ENCODE data around the gene HSD17B10.
"Not testable (repeated sequence)": the region's sequence is repeated elsewhere in the genome, so short reads cannot be mapped to it uniquely, and the experiment has no call there.

HSD17B10 gene

DNA sequence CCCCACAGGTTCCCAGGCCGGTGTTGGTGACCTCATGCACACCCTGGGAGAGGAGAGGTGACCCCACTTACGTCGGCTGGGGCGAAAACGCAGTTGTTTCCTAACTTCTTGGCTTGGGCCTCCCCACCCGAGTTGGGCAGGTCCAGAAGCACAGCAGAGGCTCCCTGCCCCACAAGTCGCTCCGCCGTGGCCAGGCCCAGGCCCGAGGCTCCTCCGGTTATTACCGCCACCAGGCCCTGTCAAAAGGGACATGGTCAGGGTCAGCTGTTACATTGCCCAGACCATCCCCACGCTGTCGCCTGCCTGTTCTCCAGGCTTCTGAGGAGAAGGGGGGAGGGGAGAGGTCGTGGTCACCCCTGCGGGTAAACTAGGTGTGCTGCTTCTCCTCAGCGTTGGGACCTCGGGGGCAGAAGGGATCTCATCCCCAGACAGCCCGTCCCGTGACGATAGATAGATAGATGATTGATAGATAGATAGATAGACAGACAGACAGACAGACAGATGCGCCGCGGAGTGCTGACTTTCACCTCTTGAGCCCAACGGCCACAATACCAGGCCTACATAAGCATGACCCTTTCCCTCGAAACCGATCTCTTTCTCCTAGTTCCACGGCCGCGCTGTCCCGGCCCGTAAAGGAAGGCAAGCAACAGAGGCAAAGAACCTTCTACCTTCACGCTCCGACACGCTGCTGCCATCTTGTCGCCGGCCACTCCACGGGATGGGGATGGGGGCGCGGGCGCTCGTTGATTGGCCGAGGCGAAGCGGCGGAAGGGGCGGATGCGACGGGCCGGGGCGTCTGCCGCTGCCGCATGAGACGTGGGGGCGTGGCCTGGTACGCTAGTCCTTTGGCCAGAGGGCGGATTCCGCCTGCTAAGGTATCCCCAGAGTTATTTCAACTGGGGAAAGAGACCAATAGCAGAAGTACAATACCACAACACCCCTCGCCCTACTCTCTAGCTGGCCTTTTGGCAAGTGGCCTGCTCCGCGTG, at the start of gene HSD17B10:
HSD17B10 (minus strand) TSS at position 720 of the 989 bp plus-strand sequence; CDS start at position 695, 25 bp downstream.
- DNase-seq = peak; percentile 2 to 89 (median 74)

GRCh38 chrX:53483416-53483815, 49.2 kb upstream of the HSD17B10 start:
- no peak for DNase-seq

DNA sequence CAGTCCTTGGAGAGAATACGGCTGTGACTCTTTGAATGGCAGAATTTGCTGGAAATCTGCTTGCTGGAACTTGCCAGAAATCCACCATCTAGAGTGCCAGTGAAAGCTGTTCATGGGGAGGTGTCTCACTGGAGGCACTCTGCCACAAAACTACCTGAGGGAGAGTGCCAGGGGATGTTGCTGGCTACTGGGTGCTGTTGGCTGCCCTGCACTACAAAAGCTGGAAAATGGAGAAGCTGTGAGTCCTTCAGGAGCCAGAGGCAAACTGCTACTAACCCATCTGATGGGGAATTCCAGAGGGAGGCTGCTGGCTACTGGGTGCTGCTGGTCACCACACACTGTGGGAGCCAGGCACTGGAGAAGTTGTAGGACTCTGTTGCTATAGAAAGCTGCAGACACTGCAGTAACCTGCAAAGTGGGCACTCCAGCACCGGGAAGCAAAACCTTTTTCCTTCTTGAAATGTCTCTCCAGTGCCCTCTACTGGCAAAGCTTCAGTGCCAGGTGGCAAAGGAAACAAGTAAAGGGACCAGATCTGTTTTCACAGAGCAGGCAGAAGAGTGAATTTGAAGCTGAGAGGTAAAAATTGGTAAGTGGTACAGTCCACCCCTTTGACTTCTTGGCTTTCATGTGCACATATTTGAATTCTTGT, 47.8 kb upstream of the HSD17B10 start:
- DNase-seq = peak in 40 of 56 donors; percentile 0 to 63 (median 4)

- DNase-seq = no peak
Measured at GRCh38 chrX:53481093-53481492, 46.9 kb upstream of the HSD17B10 start.

- no peak for DNase-seq
Measured at GRCh38 chrX:53479301-53479700, 45.1 kb upstream of the HSD17B10 start.

- no peak for DNase-seq
Measured at GRCh38 chrX:53476371-53476770, 42.2 kb upstream of the HSD17B10 start.

DNA sequence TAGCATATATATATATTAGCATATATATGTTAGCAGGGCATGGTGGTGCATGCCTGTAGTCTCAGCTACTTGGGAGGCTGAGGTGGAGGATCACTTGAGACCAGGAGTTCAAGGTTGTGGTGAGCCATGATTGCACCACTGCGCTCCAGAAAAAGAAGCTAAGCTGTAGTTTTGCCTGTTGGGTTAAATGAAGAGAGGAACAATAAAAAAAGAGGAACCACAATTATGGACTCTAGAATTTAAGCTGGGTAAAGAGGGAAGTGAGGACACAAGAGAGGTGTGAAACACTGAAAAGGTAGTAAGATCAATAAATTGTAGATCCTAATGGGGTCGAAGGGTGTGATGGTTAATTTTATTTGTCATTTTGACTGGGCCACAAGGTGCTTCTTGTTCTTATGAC, 40.5 kb upstream of the HSD17B10 start:
- no peak for DNase-seq

DNA sequence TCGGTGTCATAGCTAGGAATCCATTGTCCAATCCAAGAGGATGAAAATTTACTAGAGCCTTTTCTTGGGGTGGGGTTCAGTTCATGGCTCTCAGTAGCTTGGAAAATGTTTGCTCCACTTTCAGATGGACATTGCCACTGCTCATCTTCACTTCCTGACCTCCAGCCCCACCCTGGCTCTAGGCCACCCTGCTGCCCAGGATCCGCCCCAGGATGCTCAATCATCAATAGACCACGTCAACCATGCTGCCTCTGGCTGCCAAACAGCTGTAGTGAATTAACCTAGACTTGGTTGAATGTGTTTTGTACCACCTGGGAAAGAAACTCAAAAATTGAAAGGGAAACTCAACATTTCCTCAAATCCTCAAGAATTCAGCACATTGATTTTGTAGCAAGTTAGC, 37.2 kb upstream of the HSD17B10 start:
- DNase-seq = no peak

DNA sequence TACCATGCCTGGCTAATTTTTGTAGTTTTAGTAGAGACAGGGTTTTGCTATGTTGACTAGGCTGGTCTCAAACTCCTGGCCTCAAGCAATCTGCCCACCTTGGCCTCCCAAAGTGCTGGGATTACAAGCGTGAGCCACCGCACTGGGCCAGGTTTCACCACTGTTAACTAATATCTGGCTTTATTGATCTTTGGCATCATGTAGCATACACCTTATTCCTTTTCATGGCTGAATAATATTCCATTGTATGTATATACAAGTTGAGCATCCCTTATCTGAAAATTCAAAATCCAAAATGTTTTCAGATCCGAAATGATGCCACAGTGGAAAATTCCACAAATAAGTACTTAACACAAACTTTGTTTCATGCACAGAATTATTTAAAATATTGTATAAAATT, 34.5 kb upstream of the HSD17B10 start:
- DNase-seq = not testable (repeated sequence)

DNA sequence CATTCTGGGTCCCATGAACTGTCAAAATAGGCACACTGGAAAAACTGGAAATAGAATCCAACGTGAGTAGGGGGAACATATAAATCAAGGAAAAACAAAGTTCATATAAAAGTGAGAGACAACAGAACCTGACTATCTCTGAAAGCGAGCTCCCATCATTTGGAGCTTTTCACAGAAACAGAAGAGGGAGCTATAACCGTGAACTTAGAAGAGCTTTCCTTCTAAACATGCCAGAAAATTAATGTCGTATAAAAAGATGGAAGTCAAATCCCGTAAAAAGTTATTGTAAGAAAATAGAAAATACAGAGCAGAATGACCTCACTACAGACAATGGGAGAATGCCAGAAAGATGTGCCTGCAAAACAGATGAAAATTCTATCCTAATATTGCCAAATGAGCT, 23.9 kb upstream of the HSD17B10 start:
- DNase-seq = no peak

DNA sequence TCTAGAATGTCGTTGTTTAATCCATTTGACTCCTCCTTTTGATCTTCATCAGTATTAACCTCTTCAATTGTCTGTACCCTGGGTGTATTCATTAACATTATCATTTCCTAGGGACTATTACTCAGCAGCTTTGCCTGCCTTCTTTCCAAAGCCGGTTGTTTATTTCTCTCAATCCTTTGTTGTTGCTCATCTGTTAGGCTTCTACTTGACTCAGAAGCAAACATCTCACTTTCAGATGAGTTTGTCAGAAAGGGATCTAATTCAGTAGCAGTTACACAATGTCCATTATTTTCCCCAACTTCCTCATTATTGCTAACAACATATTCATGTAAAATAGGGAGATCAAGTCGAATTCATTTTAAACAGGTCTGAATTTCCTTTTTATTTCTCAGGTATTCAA, 22.1 kb upstream of the HSD17B10 start:
- DNase-seq = no peak

- no peak for DNase-seq
Measured at GRCh38 chrX:53452812-53453211, 18.6 kb upstream of the HSD17B10 start.

GRCh38 chrX:53449632-53450031, 15.5 kb upstream of the HSD17B10 start:
- DNase-seq = no peak

GRCh38 chrX:53447441-53447840, 13.3 kb upstream of the HSD17B10 start:
- no peak for DNase-seq

DNA sequence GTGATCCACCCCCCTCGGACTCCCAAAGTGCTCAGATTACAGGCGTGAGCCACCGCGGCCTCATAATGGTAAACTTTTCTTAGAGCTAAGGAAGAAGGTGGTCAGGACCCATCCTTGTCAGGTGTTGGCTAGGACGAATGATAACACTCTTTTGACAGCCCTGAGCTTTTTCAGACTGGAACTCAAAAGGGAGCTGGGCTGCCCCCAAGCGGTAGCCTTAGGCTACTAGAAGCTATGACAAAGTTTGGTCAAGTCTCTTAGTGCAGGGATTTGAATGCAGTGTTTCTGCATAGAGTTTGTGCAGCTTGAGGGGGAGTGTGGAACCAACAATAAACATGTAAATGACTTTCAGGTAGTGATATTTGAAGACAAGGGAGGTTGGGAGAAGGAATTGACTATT, 11.8 kb upstream of the HSD17B10 start:
- peak in 15 of 56 donors; percentile 0 to 27 (median 3) for DNase-seq

DNA sequence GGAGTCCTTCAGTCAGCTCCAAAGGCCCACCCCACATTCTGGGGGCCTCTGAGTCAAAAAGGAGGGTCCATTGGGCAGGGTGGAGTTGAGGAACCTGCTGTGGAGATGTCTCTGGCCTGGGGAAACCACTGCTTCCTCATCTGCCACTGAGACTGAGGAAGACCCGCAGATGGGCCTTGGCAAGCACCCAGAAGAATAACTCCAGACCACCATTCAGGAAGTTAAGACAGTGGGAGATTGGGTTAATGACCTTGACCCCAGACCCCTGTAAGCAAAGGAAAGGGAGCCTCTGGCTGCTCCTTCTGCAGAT, 8.1 kb upstream of the HSD17B10 start:
- peak in 1 of 56 donors; percentile 1 for DNase-seq

DNA sequence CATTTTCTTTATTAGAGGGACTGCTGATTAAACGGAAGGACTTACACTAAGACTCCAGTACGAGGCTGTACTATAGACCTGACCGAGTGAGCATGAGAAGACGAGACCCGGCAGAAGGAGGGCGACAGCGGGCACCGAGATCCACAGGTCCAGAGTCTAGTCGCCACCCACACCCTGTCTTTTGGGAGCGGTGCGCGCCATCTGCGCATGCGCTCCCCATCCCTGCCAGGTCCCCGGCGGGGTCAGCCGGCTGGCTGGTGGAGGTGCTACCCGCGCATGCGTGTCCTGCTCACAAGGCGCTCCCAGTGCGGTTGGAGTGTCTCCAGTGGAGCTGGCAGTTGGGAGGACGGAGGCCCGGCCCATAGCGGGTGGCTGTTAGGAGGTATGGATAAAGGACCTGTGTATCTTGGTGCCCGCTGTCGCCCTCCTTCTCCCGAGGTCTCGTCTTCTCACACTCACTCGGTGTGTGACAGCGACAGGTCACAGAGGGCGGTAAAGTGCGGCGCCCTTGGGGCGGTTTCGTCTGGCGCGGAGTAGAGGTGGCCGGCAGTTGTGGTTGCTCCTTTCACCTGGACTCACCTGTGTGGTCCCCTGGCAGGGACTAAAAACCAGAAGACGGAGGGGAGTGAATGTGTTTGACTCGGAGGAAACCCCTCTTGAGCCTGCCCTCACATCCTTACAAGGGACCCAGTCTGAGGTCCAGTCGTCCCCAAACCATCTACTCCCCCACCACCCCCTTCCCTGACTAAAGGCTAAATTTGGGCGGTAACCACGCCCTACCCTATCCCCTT, 7.6 kb upstream of the HSD17B10 start:
- peak in 55 of 56 donors; percentile 2 to 80 (median 41) for DNase-seq

- DNase-seq = peak in 37 of 56 donors; percentile 0 to 60 (median 9)
Measured at GRCh38 chrX:53440621-53441517, 6.7 kb upstream of the HSD17B10 start.

GRCh38 chrX:53440101-53440500, 5.9 kb upstream of the HSD17B10 start:
- no peak for DNase-seq

DNA sequence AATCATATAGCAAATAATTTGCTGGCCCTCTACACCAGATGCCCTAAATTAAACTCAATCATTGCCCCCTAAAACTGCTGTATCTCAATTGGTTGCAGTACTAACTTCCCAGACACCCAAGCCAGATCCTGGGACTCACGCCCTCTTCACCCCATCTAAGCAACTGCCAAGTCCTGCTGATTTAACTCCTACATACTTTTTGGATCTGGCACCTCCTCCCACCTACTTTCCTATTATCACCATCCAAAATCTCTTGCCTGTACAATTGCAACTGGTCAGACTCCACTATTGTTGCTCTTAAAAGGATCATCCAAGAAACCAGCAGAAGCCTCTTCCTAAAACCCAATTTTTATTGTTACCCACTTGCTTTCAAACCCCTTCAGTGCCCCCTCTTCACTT, 4.7 kb upstream of the HSD17B10 start:
- DNase-seq = no peak

Measured in nucleus accumbens (tissue), 56 donors.